Upper lobe of left lung (tissue), 6 donors: ENCODE measurements around the gene PLEK. TPM values are rescaled to one million over a fixed set of nuclear protein-coding genes. Genes with fewer than 3 reads are reported as not detected.

Experiments
- ATAC-seq, 2 donors: fragments of 200-7000 bp; cut with Tn5 transposase; one replicate each; pipeline ENCODE4 v1.9.1; 2022; ENCODE audit warnings: mild to moderate bottlenecking in 2 of 2, moderate library complexity in 2 of 2; ENCODE audit not compliant: low FRiP score in 2 of 2
- DNase-seq, 2 donors: peaks; one replicate each; pipeline ENCODE4 v3.0.0-alpha.2; 2019 to 2020
- H3K27ac ChIP-seq, 4 donors: fragments of 200-600 bp; sonication (generic); one replicate each; pipeline ENCODE4 v1.5.1; 2016 to 2019
- H3K27me3 ChIP-seq, 4 donors: fragments of 200-600 bp; sonication (generic); one replicate each; pipeline ENCODE4 v1.5.1; 2017 to 2019
- H3K36me3 ChIP-seq, 4 donors: fragments of 200-600 bp; sonication (generic); one replicate each; pipeline ENCODE4 v1.5.1; 2016 to 2019
- H3K4me1 ChIP-seq, 4 donors: fragments of 200-600 bp; sonication (generic); one replicate each; pipeline ENCODE4 v1.5.1; 2018 to 2019
- H3K4me3 ChIP-seq, 4 donors: fragments of 200-600 bp; sonication (generic); one replicate each; pipeline ENCODE4 v1.5.1; 2017 to 2019; ENCODE audit warnings: mild to moderate bottlenecking in 2 of 4, moderate library complexity in 1 of 4
- H3K9me3 ChIP-seq, 4 donors: fragments of 200-600 bp; sonication (generic); one replicate each; pipeline ENCODE4 v1.5.1; 2018 to 2019
- EP300 ChIP-seq, 4 donors: sonication (generic); formaldehyde crosslinking; IDR thresholded peaks; one replicate each; pipeline ENCODE4 v1.5.1; 2017; ENCODE audit warnings: antibody characterized with exemption in 4 of 4, control low read depth in 2 of 4
- POLR2A ChIP-seq, 4 donors: fragments of 450-650 bp; IDR thresholded peaks; one replicate each; pipeline ENCODE4 v1.5.1; 2016 to 2017; ENCODE audit warnings: antibody characterized with exemption in 4 of 4, mild to moderate bottlenecking in 2 of 4
- POLR2AphosphoS5 ChIP-seq, 2 donors: sonication (generic); formaldehyde crosslinking; IDR thresholded peaks; one replicate each; pipeline ENCODE4 v1.5.1; 2017; ENCODE audit warnings: antibody characterized with exemption in 2 of 2
- WGBS, 2 donors: methylation state at CpG; one replicate each; pipeline ENCODE4 v1.1.5; 2017 to 2018; 5-methylcytosine and 5-hydroxymethylcytosine counted together
- total RNA-seq, 6 donors: library from RNA; depleted of rRNA in 4 of 6; stranded (reverse); fragments of >200 nt in 4 of 6; gene quantifications; one replicate each; pipeline versions ENCODE4 v1.1.0 to v1.2.1, GENCODE V29; 2016 to 2021
- TF ChIP-seq, protein P1 (sequence below), 6 experiments: fragments of 450-650 bp in 4 of 6; fragments of 200-600 bp in 2 of 6; sonication (generic) in 2 of 6; IDR thresholded peaks; one replicate each; pipeline ENCODE4 v1.5.1; 2016 to 2019; ENCODE audit warnings: antibody characterized with exemption in 6 of 6
- donor health status: DM: no; HTN: no; CAD: no; lungs with moderate emphysema.
- donor health status: DM: no; HTN: yes; CAD: no; lungs with severe emphysema.

Gene PLEK
- total RNA-seq, 6 donors from 2014 or later, result 12.4 to 45.6 (median 17.0) TPM

DNA sequence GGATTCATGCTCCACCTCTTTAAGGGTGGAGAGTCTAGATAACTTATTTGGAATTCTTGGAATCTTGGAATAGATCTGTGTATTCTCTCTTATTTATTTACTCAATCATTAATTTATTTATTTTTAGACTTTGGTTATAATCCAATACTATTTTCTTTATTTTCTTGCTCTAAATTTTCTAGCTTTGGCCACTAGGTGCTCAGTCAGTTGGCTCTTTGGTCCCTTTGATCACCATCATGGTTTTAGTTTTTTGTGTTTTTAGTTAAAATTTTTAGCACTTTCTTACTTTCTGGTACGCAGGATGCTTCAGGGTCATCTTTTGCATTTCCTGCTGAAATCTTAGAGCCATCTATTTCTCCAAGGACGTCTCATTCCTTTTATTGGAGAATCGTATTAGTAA is 5.2 kb upstream of the PLEK start:
- H3K27ac ChIP-seq, result no peak overlapping the region
- DNase-seq, result no peak
- peaks cover 0 to 8% (median 2%) of the 10 kb centered on the region in 4 donors for H3K4me1 ChIP-seq
- H3K36me3 ChIP-seq, result no peaks in the 10 kb centered on the region
- no peak for ATAC-seq
- no peak for TF ChIP-seq EP300 (IDR thresholded peaks at IDR 0.05)
- TF ChIP-seq, protein P1, sequence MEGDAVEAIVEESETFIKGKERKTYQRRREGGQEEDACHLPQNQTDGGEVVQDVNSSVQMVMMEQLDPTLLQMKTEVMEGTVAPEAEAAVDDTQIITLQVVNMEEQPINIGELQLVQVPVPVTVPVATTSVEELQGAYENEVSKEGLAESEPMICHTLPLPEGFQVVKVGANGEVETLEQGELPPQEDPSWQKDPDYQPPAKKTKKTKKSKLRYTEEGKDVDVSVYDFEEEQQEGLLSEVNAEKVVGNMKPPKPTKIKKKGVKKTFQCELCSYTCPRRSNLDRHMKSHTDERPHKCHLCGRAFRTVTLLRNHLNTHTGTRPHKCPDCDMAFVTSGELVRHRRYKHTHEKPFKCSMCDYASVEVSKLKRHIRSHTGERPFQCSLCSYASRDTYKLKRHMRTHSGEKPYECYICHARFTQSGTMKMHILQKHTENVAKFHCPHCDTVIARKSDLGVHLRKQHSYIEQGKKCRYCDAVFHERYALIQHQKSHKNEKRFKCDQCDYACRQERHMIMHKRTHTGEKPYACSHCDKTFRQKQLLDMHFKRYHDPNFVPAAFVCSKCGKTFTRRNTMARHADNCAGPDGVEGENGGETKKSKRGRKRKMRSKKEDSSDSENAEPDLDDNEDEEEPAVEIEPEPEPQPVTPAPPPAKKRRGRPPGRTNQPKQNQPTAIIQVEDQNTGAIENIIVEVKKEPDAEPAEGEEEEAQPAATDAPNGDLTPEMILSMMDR (IDR thresholded peaks at IDR 0.05), result no peak
- no peak for TF ChIP-seq POLR2A (IDR thresholded peaks at IDR 0.05)
- no peak for TF ChIP-seq POLR2AphosphoS5 (IDR thresholded peaks at IDR 0.05)
- no peaks in the 10 kb centered on the region for H3K9me3 ChIP-seq
- no peak overlapping the region for H3K4me3 ChIP-seq
- no peaks in the 10 kb centered on the region for H3K27me3 ChIP-seq
- WGBS, 2 donors, result 87 to 90% methylated on average over 3 of the region's 3 CpGs

DNA sequence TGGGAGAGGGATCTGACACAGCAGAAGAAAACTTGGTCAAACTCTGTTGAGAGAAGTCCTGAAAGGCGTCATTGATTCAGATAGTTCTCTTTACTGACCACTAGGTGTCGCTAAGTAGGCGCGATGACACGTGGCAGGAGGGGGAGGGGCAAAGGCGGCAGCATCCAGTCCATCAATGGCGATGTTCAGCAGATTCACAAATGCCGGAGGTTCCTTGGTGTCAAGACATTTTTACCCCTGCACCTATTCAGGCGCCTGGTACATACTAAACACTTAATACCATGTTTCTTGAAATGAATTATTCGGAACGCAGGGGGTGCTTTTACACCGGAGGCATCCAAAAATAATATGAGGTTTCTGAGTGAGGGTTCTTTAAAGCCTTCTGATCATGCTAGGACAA is 3.0 kb upstream of the PLEK start:
- Histone ChIP-seq H3K9me3 (no peaks in the 10 kb centered on the region), H3K27ac (peak overlapping the region in 1 of 4 donors; percentile 58), H3K4me1 (peaks cover 0 to 8% (median 2%) of the 10 kb centered on the region in 4 donors), H3K36me3 (no peaks in the 10 kb centered on the region), H3K4me3 (peak overlapping the region in 1 of 4 donors; percentile 27), H3K27me3 (no peaks in the 10 kb centered on the region)
- ATAC-seq, result peak; percentile 85 to 92
- peak; percentile 42 to 82 for DNase-seq
- peak in 1 of 2 donors; percentile 23 for TF ChIP-seq POLR2AphosphoS5 (IDR thresholded peaks at IDR 0.05)
- TF ChIP-seq, protein P1 (IDR thresholded peaks at IDR 0.05), result peak; percentile 66 to 86 (median 82)
- TF ChIP-seq EP300 (IDR thresholded peaks at IDR 0.05), result no peak
- WGBS, 2 donors, result 21 to 34% methylated on average over 11 to 12 of the region's 12 CpGs

DNA sequence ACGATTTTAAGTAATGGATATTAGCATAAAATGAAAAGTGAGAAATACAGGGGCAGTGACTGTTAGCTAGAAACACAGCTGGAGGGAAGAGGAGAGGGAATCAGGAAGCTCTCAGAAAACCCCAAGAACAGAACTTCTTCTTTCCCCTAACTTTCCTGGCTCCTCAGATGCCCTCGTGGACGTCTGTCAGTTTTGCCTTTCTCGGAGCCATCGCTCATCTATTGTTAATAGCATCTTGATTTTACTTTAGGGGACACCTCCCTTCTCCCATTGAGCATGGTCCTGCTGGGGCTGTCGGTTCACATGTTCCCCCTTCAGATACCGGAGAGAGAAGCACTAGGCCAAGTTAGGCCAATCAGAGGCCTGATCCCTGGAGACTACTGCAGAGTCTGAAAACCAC is 2.3 kb upstream of the PLEK start:
- H3K4me3 ChIP-seq, result no peak overlapping the region
- TF ChIP-seq, protein P1 (IDR thresholded peaks at IDR 0.05), result no peak
- no peak for TF ChIP-seq POLR2AphosphoS5 (IDR thresholded peaks at IDR 0.05)
- no peak for TF ChIP-seq EP300 (IDR thresholded peaks at IDR 0.05)
- no peak for TF ChIP-seq POLR2A (IDR thresholded peaks at IDR 0.05)

DNA sequence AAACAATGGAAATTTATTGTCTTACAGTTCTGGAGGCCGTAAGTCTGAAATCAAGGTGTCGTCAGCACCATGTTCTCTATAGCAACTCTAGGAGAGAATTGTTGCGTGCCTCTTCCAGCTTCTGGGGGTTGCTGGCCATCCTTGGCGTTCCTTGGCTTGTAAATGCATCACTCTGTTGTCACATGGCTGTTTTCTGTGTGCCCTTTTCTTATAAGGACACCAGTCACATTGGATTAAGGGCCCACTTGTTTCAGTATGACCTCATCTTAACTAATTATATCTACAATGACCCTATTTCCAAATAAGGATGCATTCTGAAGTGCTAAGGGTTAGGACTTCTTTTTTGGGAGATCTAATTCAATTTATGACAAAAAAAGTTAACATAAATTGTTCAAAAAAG is 1.4 kb upstream of the PLEK start:
- Histone ChIP-seq H3K4me1 (peaks cover 0 to 13% (median 2%) of the 10 kb centered on the region in 4 donors), H3K36me3 (no peaks in the 10 kb centered on the region), H3K27me3 (no peaks in the 10 kb centered on the region), H3K4me3 (no peak overlapping the region), H3K27ac (no peak overlapping the region), H3K9me3 (no peaks in the 10 kb centered on the region)
- ATAC-seq (no peak), DNase-seq (no peak)
- TF ChIP-seq EP300 (IDR thresholded peaks at IDR 0.05) (no peak), POLR2AphosphoS5 (IDR thresholded peaks at IDR 0.05) (no peak), POLR2A (IDR thresholded peaks at IDR 0.05) (no peak)
- TF ChIP-seq, protein P1 (IDR thresholded peaks at IDR 0.05), result no peak
- WGBS, 2 donors, result 86% methylated on average over 4 of the region's 4 CpGs

More for the DNA sequence above, 2.3 kb upstream of the PLEK start:
- no peaks in the 10 kb centered on the region for H3K36me3 ChIP-seq
- H3K9me3 ChIP-seq, result no peaks in the 10 kb centered on the region
- DNase-seq (no peak), ATAC-seq (peak in 1 of 2 donors; percentile 51)
- H3K27me3 ChIP-seq, result no peaks in the 10 kb centered on the region
- H3K27ac ChIP-seq, result peak overlapping the region in 2 of 4 donors; percentile 41 to 58
- 68 to 71% methylated on average over 7 of the region's 7 CpGs for WGBS, 2 donors
- H3K4me1 ChIP-seq, result peaks cover 0 to 8% (median 2%) of the 10 kb centered on the region in 4 donors

DNA sequence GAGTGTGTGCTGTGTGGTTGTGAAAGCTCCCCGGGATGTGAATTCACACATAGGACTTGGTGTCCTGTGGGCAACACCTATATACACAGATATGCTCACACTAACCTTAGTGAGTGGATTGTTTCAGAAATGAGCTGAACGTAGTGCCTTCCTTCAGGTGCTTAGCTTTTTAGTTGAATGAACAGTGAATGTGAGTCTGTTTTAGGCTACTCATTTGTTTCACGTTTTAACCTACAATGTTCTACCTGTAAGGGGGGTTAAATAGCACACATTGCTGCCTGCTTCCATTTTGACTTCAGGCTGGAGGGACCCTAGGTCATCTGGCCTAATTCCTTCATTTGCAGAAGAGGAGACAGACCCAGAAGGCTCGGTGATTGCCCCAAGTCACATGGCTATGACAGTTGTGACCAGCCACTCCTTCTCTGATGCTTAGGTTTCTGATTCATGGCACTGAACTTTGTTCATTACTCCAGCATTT is 1.0 kb downstream of the PLEK start:
- H3K27me3 ChIP-seq, result no peaks in the 10 kb centered on the region
- DNase-seq (peak in 1 of 2 donors; percentile 72), ATAC-seq (peak; percentile 56 to 68)
- 67 to 78% methylated on average over 4 of the region's 4 CpGs for WGBS, 2 donors
- peaks cover 0 to 19% (median 2%) of the 10 kb centered on the region in 4 donors for H3K4me1 ChIP-seq
- H3K27ac ChIP-seq, result peak overlapping the region; percentile 37 to 85 (median 75)
- TF ChIP-seq POLR2AphosphoS5 (IDR thresholded peaks at IDR 0.05) (peak in 1 of 2 donors; percentile 12), POLR2A (IDR thresholded peaks at IDR 0.05) (peak in 1 of 4 donors; percentile 68), EP300 (IDR thresholded peaks at IDR 0.05) (no peak)
- TF ChIP-seq, protein P1 (IDR thresholded peaks at IDR 0.05), result no peak
- H3K36me3 ChIP-seq, result no peaks in the 10 kb centered on the region
- H3K9me3 ChIP-seq, result no peaks in the 10 kb centered on the region
- H3K4me3 ChIP-seq, result peak overlapping the region in 3 of 4 donors; percentile 27 to 46 (median 33)
